Keratinocyte (primary cell): Measurements from ENCODE around the gene UBA6. TPM values are rescaled to one million over a fixed set of nuclear protein-coding genes. Genes with fewer than 3 reads are reported as not detected.
A peak's percentile ranks its signal among the peaks of the same experiment; 100 is the strongest.

ENCODE experiments used
- DNase-seq: peaks from one replicate; pipeline ENCODE4 v3.0.0-alpha.2; 2011; ENCODE audit warnings: low read depth, missing footprints, low spot score
- FAIRE-seq: peaks from 2 replicates; lab custom pipeline; 2011; peaks lifted over from hg19 to GRCh38; lab: Jason Lieb, UNC
- H2AFZ ChIP-seq: 2 replicates; pipeline ENCODE4 v1.6.0; 2012; ENCODE audit warnings: low read length, control low read depth, inconsistent platforms; ENCODE audit not compliant: control insufficient read depth
- H3K27ac ChIP-seq: 2 replicates; pipeline ENCODE4 v1.5.1; 2011; ENCODE audit warnings: low read length; ENCODE audit not compliant: control insufficient read depth, insufficient read depth
- H3K27me3 ChIP-seq: 3 replicates; pipeline ENCODE4 v1.6.0; 2011; ENCODE audit warnings: low read length; ENCODE audit not compliant: control insufficient read depth, insufficient read depth; ENCODE audit errors: extremely low read depth
- H3K36me3 ChIP-seq, 2 experiments: 2 replicates in 1 of 2; 3 replicates in 1 of 2; pipeline ENCODE4 v1.5.1; 2011; ENCODE audit warnings: low read length in 2 of 2, mild to moderate bottlenecking in 1 of 2; ENCODE audit not compliant: control insufficient read depth in 2 of 2, insufficient read depth in 2 of 2; ENCODE audit errors: extremely low read depth in 1 of 2
- H3K4me1 ChIP-seq: 3 replicates; pipeline ENCODE4 v1.5.1; 2011; ENCODE audit warnings: low read length; ENCODE audit not compliant: control insufficient read depth, insufficient read depth; ENCODE audit errors: extremely low read depth
- H3K4me2 ChIP-seq: 3 replicates; pipeline ENCODE4 v1.6.0; 2011; ENCODE audit warnings: low read depth, low read length; ENCODE audit not compliant: control insufficient read depth, insufficient read depth; ENCODE audit errors: extremely low read depth
- H3K4me3 ChIP-seq, 3 experiments: fragments of 200-600 bp in 1 of 3; sonication (generic) in 1 of 3; 2 replicates in 2 of 3; 3 replicates in 1 of 3; pipeline ENCODE4 v1.5.1; 2011 to 2016; ENCODE audit warnings: low read length in 3 of 3, mild to moderate bottlenecking in 3 of 3, control low read depth in 2 of 3, inconsistent platforms in 1 of 3, low read depth in 1 of 3, mixed read lengths in 1 of 3, mixed run types in 1 of 3, moderate library complexity in 1 of 3; ENCODE audit not compliant: control insufficient read depth in 2 of 3, insufficient read depth in 2 of 3; ENCODE audit errors: extremely low read depth in 1 of 3
- H3K79me2 ChIP-seq: 2 replicates; pipeline ENCODE4 v1.6.0; 2012; ENCODE audit warnings: low read length; ENCODE audit not compliant: control insufficient read depth, insufficient read depth
- H3K9ac ChIP-seq: 3 replicates; pipeline ENCODE4 v1.6.0; 2011; ENCODE audit warnings: low read length; ENCODE audit not compliant: control insufficient read depth, insufficient read depth; ENCODE audit errors: extremely low read depth
- H3K9me1 ChIP-seq: 3 replicates; pipeline ENCODE4 v1.6.0; 2011; ENCODE audit warnings: low read length; ENCODE audit not compliant: control insufficient read depth, insufficient read depth; ENCODE audit errors: extremely low read depth
- H3K9me3 ChIP-seq: 2 replicates; pipeline ENCODE4 v1.5.1; 2012; ENCODE audit warnings: low read depth, low read length; ENCODE audit not compliant: control insufficient read depth
- H4K20me1 ChIP-seq: 3 replicates; pipeline ENCODE4 v1.6.0; 2011; ENCODE audit warnings: low read length; ENCODE audit not compliant: control insufficient read depth, insufficient read depth; ENCODE audit errors: extremely low read depth
- EZH2 ChIP-seq: IDR thresholded peaks from one replicate; pipeline ENCODE4 v1.6.1; 2012; ENCODE audit warnings: inconsistent platforms, mild to moderate bottlenecking, low read length, moderate library complexity
- dilution Hi-C: fragments of 300-500 bp; cut with MboI; formaldehyde crosslinking; loops from one replicate; pipeline ENCODE4 v1.7.0; 2020; ENCODE audit warnings: low sequenced_read_pairs; ENCODE audit not compliant: extremely low pct_ligation_motif_present
- polyA plus RNA-seq, 5 experiments: library from polyadenylated mRNA; depleted of rRNA in 3 of 5; stranded (reverse) in 3 of 5; stranded (forward) in 1 of 5; unstranded in 1 of 5; fragments of >200 nt; gene quantifications; 1 replicate in 1 of 5; 2 replicates in 3 of 5; 3 replicates in 1 of 5; pipeline versions ENCODE4 v1.2.1 to v1.2.3, GENCODE V29; 2011 to 2012; ENCODE audit warnings: missing spikeins in 2 of 5, low read depth in 1 of 5, low replicate concordance in 1 of 5
- TF ChIP-seq, protein P1 (sequence below), 3 experiments: IDR thresholded peaks in 1 of 3; conservative IDR thresholded peaks in 1 of 3; optimal IDR thresholded peaks in 1 of 3; 2 replicates in 2 of 3; 3 replicates in 1 of 3; pipeline versions ENCODE3 to v1.5.1; 2011; ENCODE audit warnings: low read length in 3 of 3, mild to moderate bottlenecking in 3 of 3, moderate library complexity in 2 of 3, control low read depth in 1 of 3, inconsistent platforms in 1 of 3; ENCODE audit not compliant: insufficient read depth in 2 of 3; ENCODE audit errors: extremely low read depth in 1 of 3

The UBA6 gene
- polyA plus RNA-seq, 1 donor (not counting 4 experiments of a cell fraction or from before 2014, with no cell fraction given), result 221 TPM

DNA sequence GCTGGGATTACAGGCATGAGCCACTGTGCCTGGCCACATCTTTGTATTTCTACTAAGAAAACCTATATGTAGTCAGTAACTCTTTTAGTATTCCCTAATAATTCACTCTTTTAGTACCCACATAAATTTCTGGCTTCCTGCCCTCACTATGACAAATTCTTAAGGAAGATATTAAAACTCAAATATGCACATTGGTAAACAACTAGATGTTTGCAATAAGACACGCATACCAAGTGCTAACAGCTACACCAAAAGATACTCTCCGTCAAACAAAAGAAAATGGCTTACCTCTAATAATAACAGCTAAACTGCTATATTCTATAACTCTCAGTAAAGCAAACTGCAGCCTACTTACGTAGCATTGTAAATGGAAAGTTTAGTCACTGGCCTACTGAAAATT, 6.3 kb downstream of the UBA6 start:
- Histone ChIP-seq H3K79me2 (peaks cover 93% of the 10 kb centered on the region), H3K9ac (no peak overlapping the region), H3K9me3 (no peaks in the 10 kb centered on the region), H3K27ac (no peak overlapping the region), H2AFZ (no peak overlapping the region), H3K9me1 (no peaks in the 10 kb centered on the region), H4K20me1 (no peaks in the 10 kb centered on the region), H3K27me3 (no peaks in the 10 kb centered on the region), H3K4me2 (no peak overlapping the region), H3K4me3 (no peak overlapping the region), H3K36me3 (peaks cover 8 to 9% of the 10 kb centered on the region in 2 experiments), H3K4me1 (peaks cover 12% of the 10 kb centered on the region)
- DNase-seq, result no peak
- FAIRE-seq, result no peak
- dilution Hi-C loops, result no loop called here
- TF ChIP-seq, protein P1, sequence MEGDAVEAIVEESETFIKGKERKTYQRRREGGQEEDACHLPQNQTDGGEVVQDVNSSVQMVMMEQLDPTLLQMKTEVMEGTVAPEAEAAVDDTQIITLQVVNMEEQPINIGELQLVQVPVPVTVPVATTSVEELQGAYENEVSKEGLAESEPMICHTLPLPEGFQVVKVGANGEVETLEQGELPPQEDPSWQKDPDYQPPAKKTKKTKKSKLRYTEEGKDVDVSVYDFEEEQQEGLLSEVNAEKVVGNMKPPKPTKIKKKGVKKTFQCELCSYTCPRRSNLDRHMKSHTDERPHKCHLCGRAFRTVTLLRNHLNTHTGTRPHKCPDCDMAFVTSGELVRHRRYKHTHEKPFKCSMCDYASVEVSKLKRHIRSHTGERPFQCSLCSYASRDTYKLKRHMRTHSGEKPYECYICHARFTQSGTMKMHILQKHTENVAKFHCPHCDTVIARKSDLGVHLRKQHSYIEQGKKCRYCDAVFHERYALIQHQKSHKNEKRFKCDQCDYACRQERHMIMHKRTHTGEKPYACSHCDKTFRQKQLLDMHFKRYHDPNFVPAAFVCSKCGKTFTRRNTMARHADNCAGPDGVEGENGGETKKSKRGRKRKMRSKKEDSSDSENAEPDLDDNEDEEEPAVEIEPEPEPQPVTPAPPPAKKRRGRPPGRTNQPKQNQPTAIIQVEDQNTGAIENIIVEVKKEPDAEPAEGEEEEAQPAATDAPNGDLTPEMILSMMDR (optimal IDR thresholded peaks at IDR 0.05 in 1 of 3, IDR thresholded peaks at IDR 0.05 in 1 of 3, conservative IDR thresholded peaks at IDR 0.05 in 1 of 3; ENCODE audit: extremely low read depth in 1 of 3, insufficient read depth in 2 of 3, low read length in 3 of 3), result no peak
- TF ChIP-seq EZH2, result no peak

DNA sequence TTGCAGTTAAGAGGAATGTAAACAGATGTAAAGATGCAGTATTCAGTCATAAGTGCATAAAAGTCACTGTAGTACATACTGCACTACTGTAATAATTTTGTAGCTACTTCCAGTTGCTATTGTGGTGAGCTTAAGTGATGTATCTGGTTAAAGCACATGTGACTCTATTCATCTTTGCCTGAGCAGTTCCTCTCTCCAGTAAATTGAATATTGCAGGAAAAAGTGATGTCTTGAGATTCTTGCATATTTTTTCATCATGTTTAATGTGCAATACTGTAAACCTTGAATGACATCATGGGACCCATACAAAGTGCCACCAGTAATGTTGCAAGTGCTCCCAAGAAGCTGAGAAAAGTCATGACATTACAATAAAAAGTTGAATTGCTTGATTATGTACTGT, 9.6 kb downstream of the UBA6 start:
- H3K27me3 ChIP-seq, result no peaks in the 10 kb centered on the region
- no peaks in the 10 kb centered on the region for H4K20me1 ChIP-seq
- no peak overlapping the region for H3K4me2 ChIP-seq
- no peaks in the 10 kb centered on the region for H3K4me1 ChIP-seq
- H3K9ac ChIP-seq, result no peak overlapping the region
- DNase-seq, result no peak
- no peaks in the 10 kb centered on the region for H3K9me3 ChIP-seq
- H3K79me2 ChIP-seq, result peaks cover 88% of the 10 kb centered on the region
- dilution Hi-C loops, result no loop called here
- no peak overlapping the region for H3K4me3 ChIP-seq
- H3K9me1 ChIP-seq, result no peaks in the 10 kb centered on the region
- no peak overlapping the region for H2AFZ ChIP-seq
- H3K36me3 ChIP-seq, result peaks cover 11% of the 10 kb centered on the region in 2 experiments
- peak; percentile 48 for FAIRE-seq
- TF ChIP-seq, protein P1 (optimal IDR thresholded peaks at IDR 0.05 in 1 of 3, IDR thresholded peaks at IDR 0.05 in 1 of 3, conservative IDR thresholded peaks at IDR 0.05 in 1 of 3; ENCODE audit: extremely low read depth in 1 of 3, insufficient read depth in 2 of 3, low read length in 3 of 3), result no peak
- TF ChIP-seq EZH2, result no peak
- no peak overlapping the region for H3K27ac ChIP-seq
